ENCODE results near the gene MOB2.

- TF ChIP-seq TAF1 (CRISPR knock-in tag; IDR thresholded peaks at IDR 0.05), result no peak
- no peak for TF ChIP-seq POLR2A (IDR thresholded peaks at IDR 0.05; ENCODE audit: insufficient read depth in 1 of 2, low read depth in 2 of 2, low read length in 2 of 2)
- no peak for TF ChIP-seq CTCF (CRISPR knock-in tag; IDR thresholded peaks at IDR 0.05)
- no peak for TF ChIP-seq SMAD1 (CRISPR knock-in tag; IDR thresholded peaks at IDR 0.05; ENCODE audit: borderline replicate concordance, low read depth)
- TF ChIP-seq JUNB (CRISPR knock-in tag; IDR thresholded peaks at IDR 0.05; ENCODE audit: borderline replicate concordance), result no peak
Measured at GRCh38 chr11:1448882-1449281, 37.7 kb downstream of the MOB2 start.
